ENCODE measurements around the gene COL4A5. TPM values are rescaled to one million over a fixed set of nuclear protein-coding genes. Genes with fewer than 3 reads are reported as not detected.
A peak's percentile ranks its signal among the peaks of the same experiment; 100 is the strongest.

The COL4A5 gene
- total RNA-seq, 4 donors from 2014 or later: 32.8 to 60.9 (median 47.3) TPM

DNA sequence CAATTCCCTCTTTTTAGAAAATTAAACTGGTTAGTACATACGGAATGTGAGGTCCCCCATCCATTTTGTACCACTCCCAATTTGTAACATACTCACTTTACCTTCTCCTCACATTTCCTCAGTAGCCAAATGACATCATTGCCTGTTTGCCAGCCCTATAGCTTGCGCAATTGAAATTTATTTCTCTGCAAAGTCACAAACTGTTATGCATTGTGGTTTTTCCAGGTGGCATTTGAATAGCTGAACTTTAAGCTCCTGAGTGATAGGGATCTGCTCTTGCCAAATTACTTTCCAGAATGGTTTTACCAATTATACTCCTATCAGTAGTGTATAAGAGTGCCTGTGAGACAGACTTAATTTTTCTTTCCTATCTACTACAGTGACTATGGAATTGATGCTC, 7.7 kb downstream of the COL4A5 start:
- DNase-seq: no peak
- Histone ChIP-seq H3K4me3 (replicated peaks in 1 of 3) (no peak overlapping the region), H3K27me3 (no peaks in the 10 kb centered on the region), H3K4me1 (no peaks in the 10 kb centered on the region), H3K9me3 (no peaks in the 10 kb centered on the region), H3K27ac (no peak overlapping the region), H3K36me3 (no peaks in the 10 kb centered on the region)
- 96 to 97% methylated on average over 2 of the region's 2 CpGs for WGBS, 2 donors
- TF ChIP-seq, protein P1, sequence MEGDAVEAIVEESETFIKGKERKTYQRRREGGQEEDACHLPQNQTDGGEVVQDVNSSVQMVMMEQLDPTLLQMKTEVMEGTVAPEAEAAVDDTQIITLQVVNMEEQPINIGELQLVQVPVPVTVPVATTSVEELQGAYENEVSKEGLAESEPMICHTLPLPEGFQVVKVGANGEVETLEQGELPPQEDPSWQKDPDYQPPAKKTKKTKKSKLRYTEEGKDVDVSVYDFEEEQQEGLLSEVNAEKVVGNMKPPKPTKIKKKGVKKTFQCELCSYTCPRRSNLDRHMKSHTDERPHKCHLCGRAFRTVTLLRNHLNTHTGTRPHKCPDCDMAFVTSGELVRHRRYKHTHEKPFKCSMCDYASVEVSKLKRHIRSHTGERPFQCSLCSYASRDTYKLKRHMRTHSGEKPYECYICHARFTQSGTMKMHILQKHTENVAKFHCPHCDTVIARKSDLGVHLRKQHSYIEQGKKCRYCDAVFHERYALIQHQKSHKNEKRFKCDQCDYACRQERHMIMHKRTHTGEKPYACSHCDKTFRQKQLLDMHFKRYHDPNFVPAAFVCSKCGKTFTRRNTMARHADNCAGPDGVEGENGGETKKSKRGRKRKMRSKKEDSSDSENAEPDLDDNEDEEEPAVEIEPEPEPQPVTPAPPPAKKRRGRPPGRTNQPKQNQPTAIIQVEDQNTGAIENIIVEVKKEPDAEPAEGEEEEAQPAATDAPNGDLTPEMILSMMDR (IDR thresholded peaks at IDR 0.05): no peak
- no peak for TF ChIP-seq POLR2A (IDR thresholded peaks at IDR 0.05)
- intact Hi-C loops (cut with DNase I): no loop called here

DNA sequence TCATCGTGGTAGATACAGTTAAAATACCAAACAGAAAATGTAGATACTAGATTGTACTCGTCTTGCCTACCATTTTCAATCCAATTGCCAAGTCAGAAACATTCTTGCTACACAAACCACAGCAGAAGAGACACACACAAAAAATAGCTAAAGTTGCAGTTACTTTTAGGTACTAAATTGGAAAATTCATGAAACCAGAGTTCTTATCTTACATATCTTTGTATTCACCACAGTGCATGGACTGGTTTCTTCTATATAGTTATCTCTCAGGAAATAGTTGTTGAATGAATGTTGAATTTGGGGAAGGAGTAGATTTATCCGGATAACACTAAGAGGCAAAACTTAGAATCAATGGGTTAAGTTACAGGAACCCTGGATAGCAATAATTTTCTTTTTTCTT, 14.2 kb downstream of the COL4A5 start:
- 93 to 96% methylated on average over 3 of the region's 3 CpGs for WGBS, 2 donors
- intact Hi-C loops (cut with DNase I): no loop called here
- Histone ChIP-seq H3K36me3 (no peaks in the 10 kb centered on the region), H3K27ac (no peak overlapping the region), H3K4me3 (replicated peaks in 1 of 3) (no peak overlapping the region), H3K9me3 (no peaks in the 10 kb centered on the region), H3K4me1 (no peaks in the 10 kb centered on the region), H3K27me3 (no peaks in the 10 kb centered on the region)
- no peak for DNase-seq
- TF ChIP-seq POLR2A (IDR thresholded peaks at IDR 0.05): no peak
- TF ChIP-seq, protein P1 (IDR thresholded peaks at IDR 0.05): no peak

DNA sequence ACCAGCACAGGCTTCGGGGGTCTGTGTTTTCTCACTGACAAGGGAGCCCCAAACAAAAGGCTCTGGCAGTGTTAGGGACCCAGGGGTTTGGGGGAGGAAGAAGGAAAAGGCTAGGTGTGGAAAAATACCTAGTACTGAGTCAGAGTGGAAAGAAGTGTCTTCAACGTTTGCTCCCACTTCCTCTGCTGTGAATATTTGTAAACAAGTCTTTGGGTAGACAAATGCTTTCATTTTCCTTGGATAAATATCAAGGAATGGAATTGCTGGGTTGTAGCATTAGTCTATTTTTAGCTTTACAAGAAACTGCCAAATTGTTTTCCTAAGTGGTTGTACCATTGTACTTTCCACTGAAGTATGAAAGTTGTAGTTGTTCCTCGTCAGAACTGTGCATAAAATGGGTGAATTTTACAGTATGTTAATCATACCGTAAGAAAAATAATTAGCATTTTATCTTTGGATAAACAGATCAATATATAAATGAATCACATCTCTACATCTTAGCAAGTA, 17.4 kb downstream of the COL4A5 start:
- no peak overlapping the region for H3K27ac ChIP-seq
- 68 to 81% methylated on average over 4 of the region's 4 CpGs for WGBS, 2 donors

DNA sequence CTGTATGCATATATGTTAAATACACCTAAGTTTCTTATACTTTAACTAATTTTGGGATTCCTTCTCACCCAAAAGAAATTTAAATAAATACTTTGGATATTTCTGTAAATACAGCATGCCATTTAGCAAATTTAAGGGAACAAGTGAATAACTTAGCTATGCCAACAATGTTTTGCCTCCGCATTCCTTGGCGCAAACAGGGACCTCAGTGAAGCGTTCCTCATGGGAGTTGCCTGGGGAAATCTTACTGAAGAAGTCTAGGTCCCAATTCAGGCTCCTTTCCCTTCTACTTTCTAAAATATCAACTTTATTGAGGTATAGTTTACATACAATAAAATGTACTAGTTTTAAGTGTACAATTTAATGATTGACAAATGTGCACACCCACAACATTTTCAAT, 25.0 kb downstream of the COL4A5 start:
- intact Hi-C loops (cut with DNase I): no loop called here
- peak in 1 of 2 donors; percentile 4 for DNase-seq
- Histone ChIP-seq H3K27me3 (no peaks in the 10 kb centered on the region), H3K36me3 (no peaks in the 10 kb centered on the region), H3K4me3 (replicated peaks in 1 of 3) (no peak overlapping the region), H3K4me1 (no peaks in the 10 kb centered on the region), H3K9me3 (no peaks in the 10 kb centered on the region), H3K27ac (no peak overlapping the region)
- WGBS, 2 donors: 81 to 90% methylated on average over 3 of the region's 3 CpGs
- TF ChIP-seq, protein P1 (IDR thresholded peaks at IDR 0.05): no peak
- no peak for TF ChIP-seq POLR2A (IDR thresholded peaks at IDR 0.05)

More for the DNA sequence above, 17.4 kb downstream of the COL4A5 start:
- H3K4me3 ChIP-seq (replicated peaks in 1 of 3): no peak overlapping the region
- H3K4me1 ChIP-seq: no peaks in the 10 kb centered on the region
- intact Hi-C loops (cut with DNase I): no loop called here
- no peak for DNase-seq
- no peaks in the 10 kb centered on the region for H3K27me3 ChIP-seq
- no peak for TF ChIP-seq POLR2A (IDR thresholded peaks at IDR 0.05)
- TF ChIP-seq, protein P1 (IDR thresholded peaks at IDR 0.05): no peak
- no peaks in the 10 kb centered on the region for H3K36me3 ChIP-seq
- H3K9me3 ChIP-seq: no peaks in the 10 kb centered on the region

DNA sequence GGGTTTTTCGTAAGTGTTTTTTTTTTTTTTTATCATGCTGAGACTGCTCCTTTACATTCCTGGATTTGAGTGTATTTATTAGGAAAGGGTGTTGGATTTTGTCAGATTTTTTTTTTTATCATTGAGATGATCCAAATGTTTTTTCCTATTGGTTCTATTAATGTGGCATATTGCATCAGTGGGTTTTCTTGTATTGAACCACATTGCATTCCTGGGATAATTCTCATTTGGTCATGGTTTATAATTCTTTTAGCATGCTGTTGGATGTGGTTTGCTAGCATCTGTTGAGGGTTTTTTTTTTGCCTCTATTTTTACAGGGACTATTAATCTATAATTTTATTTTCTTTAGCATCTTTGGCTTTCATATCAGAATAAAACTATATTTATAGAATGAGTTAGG, 28.8 kb downstream of the COL4A5 start:
- intact Hi-C loops (cut with DNase I): no loop called here
- Histone ChIP-seq H3K4me1 (no peaks in the 10 kb centered on the region), H3K36me3 (no peaks in the 10 kb centered on the region), H3K9me3 (no peaks in the 10 kb centered on the region), H3K27me3 (no peaks in the 10 kb centered on the region), H3K4me3 (replicated peaks in 1 of 3) (no peak overlapping the region), H3K27ac (no peak overlapping the region)
- WGBS, 2 donors: 90 to 100% methylated on average over 1 of the region's 1 CpG
- TF ChIP-seq POLR2A (IDR thresholded peaks at IDR 0.05): no peak
- TF ChIP-seq, protein P1 (IDR thresholded peaks at IDR 0.05): no peak
- no peak for DNase-seq
